Nephron (organoid): Measurements from ENCODE around the gene GLYAT.

Source experiments
- H3K27ac Mint-ChIP-seq, 3 experiments: 2 replicates each; pipeline ENCODE4 v1.8.0; 2020; ENCODE audit warnings: mixed read lengths in 3 of 3, mild to moderate bottlenecking in 2 of 3, moderate library complexity in 1 of 3
- H3K27me3 Mint-ChIP-seq: 2 replicates; pipeline ENCODE4 v1.8.0; 2021; ENCODE audit warnings: low read depth, mild to moderate bottlenecking, moderate library complexity, mixed read lengths
- H3K36me3 Mint-ChIP-seq: 2 replicates; pipeline ENCODE4 v1.8.0; 2020; ENCODE audit warnings: low read depth, mixed read lengths
- H3K4me1 Mint-ChIP-seq: 2 replicates; pipeline ENCODE4 v1.8.0; 2020; ENCODE audit warnings: mixed read lengths
- H3K4me3 Mint-ChIP-seq, 3 experiments: 2 replicates each; pipeline ENCODE4 v1.8.0; 2020; ENCODE audit warnings: mild to moderate bottlenecking in 3 of 3, mixed read lengths in 3 of 3, moderate library complexity in 2 of 3
- H3K9me3 Mint-ChIP-seq: 2 replicates; pipeline ENCODE4 v1.8.0; 2020; ENCODE audit warnings: mixed read lengths
- CTCF ChIP-seq, 3 experiments: fragments of 200-600 bp; sonication (generic); IDR thresholded peaks; one replicate each; pipeline ENCODE4 v1.5.0; 2021; ENCODE audit warnings: antibody characterized with exemption in 3 of 3; ENCODE audit not compliant: unreplicated experiment in 3 of 3

GLYAT gene

GRCh38 chr11:58741127-58741526 lies 9.4 kb upstream of the GLYAT start:
- Mint-ChIP-seq H3K4me1 (peaks cover 5% of the 10 kb centered on the region), H3K27me3 (no peaks in the 10 kb centered on the region), H3K9me3 (peaks cover 32% of the 10 kb centered on the region), H3K36me3 (no peaks in the 10 kb centered on the region), H3K4me3 (no peak overlapping the region), H3K27ac (no peak overlapping the region)
- no peak for TF ChIP-seq CTCF (IDR thresholded peaks at IDR 0.05; ENCODE audit: unreplicated experiment in 3 of 3)

- peaks cover 29% of the 10 kb centered on the region for H3K9me3 Mint-ChIP-seq
- no peaks in the 10 kb centered on the region for H3K36me3 Mint-ChIP-seq
- H3K4me3 Mint-ChIP-seq, result no peak overlapping the region
- H3K27me3 Mint-ChIP-seq, result no peaks in the 10 kb centered on the region
- TF ChIP-seq CTCF (IDR thresholded peaks at IDR 0.05; ENCODE audit: unreplicated experiment in 3 of 3), result no peak
- H3K27ac Mint-ChIP-seq, result no peak overlapping the region
- peaks cover 5% of the 10 kb centered on the region for H3K4me1 Mint-ChIP-seq
Observed at GRCh38 chr11:58740447-58740846, 8.7 kb upstream of the GLYAT start.

GRCh38 chr11:58739725-58740430 lies 8.1 kb upstream of the GLYAT start:
- H3K4me1 Mint-ChIP-seq, result peaks cover 5% of the 10 kb centered on the region
- H3K4me3 Mint-ChIP-seq, result no peak overlapping the region
- peaks cover 29% of the 10 kb centered on the region for H3K9me3 Mint-ChIP-seq
- peak overlapping the region in 2 of 3 experiments; percentile 43 to 77 for H3K27ac Mint-ChIP-seq
- no peaks in the 10 kb centered on the region for H3K27me3 Mint-ChIP-seq
- H3K36me3 Mint-ChIP-seq, result no peaks in the 10 kb centered on the region
- no peak for TF ChIP-seq CTCF (IDR thresholded peaks at IDR 0.05; ENCODE audit: unreplicated experiment in 3 of 3)

- H3K27ac Mint-ChIP-seq, result peak overlapping the region in 1 of 3 experiments; percentile 90
- peaks cover 15% of the 10 kb centered on the region for H3K4me1 Mint-ChIP-seq
- H3K36me3 Mint-ChIP-seq, result no peaks in the 10 kb centered on the region
- H3K27me3 Mint-ChIP-seq, result no peaks in the 10 kb centered on the region
- no peak overlapping the region for H3K4me3 Mint-ChIP-seq
- peaks cover 6% of the 10 kb centered on the region for H3K9me3 Mint-ChIP-seq
- TF ChIP-seq CTCF (IDR thresholded peaks at IDR 0.05; ENCODE audit: unreplicated experiment in 3 of 3), result no peak
Observed at GRCh38 chr11:58734681-58735490, 3.1 kb upstream of the GLYAT start.

- H3K27me3 Mint-ChIP-seq, result no peaks in the 10 kb centered on the region
- peak overlapping the region; percentile 51 to 63 (median 52) for H3K4me3 Mint-ChIP-seq
- no peak for TF ChIP-seq CTCF (IDR thresholded peaks at IDR 0.05; ENCODE audit: unreplicated experiment in 3 of 3)
- H3K9me3 Mint-ChIP-seq, result no peaks in the 10 kb centered on the region
- peaks cover 28% of the 10 kb centered on the region for H3K4me1 Mint-ChIP-seq
- H3K27ac Mint-ChIP-seq, result peak overlapping the region; percentile 79 to 90 (median 90)
- no peaks in the 10 kb centered on the region for H3K36me3 Mint-ChIP-seq
Observed at GRCh38 chr11:58730507-58731089, 1.1 kb downstream of the GLYAT start.
